ENCODE measurements around the gene AMBP.

The AMBP gene

GRCh38 chr9:114048533-114049415 lies 29.3 kb downstream of the AMBP start (continued):
- TF ChIP-seq ZNF473 (tag by site-specific recombination; IDR thresholded peaks at IDR 0.05) = no peak

- H3K36me3 ChIP-seq (ENCODE audit: control insufficient read depth in 2 of 2, insufficient read depth in 1 of 2, low read length in 2 of 2) = peaks cover 0 to 47% of the 10 kb centered on the region in 2 experiments; a peak in 2 of 3 replicates
- no peaks in the 10 kb centered on the region for H3K9me3 ChIP-seq (ENCODE audit: control insufficient read depth, insufficient read depth, low read depth, low read length)
- no peaks in the 10 kb centered on the region for H3K4me1 ChIP-seq (ENCODE audit: control insufficient read depth, insufficient read depth, low read length)
- no peak overlapping the region for H3K4me3 ChIP-seq (ENCODE audit: low read depth, low read length)
- TF ChIP-seq ZNF580 (tag by site-specific recombination; IDR thresholded peaks at IDR 0.05) = no peak
- TF ChIP-seq SALL2 (tag by site-specific recombination; IDR thresholded peaks at IDR 0.05; ENCODE audit: borderline replicate concordance) = no peak
- ChIA-PET POLR2A (no interaction called here), CTCF (interaction anchor here (0.6 to 2.7 kb wide), 4 partner anchors 14 to 35 kb away, joined by 3 to 17 read pairs (median 4); no protein-coding TSS in a partner anchor)
- no peak overlapping the region for H3K27ac ChIP-seq (ENCODE audit: extremely low read depth, low read depth, low read length)
Observed at GRCh38 chr9:114047717-114048116, 30.4 kb downstream of the AMBP start.

GRCh38 chr9:114046875-114047274 lies 31.2 kb downstream of the AMBP start:
- no peak for TF ChIP-seq MZF1 (tag by site-specific recombination; IDR thresholded peaks at IDR 0.05; ENCODE audit: borderline replicate concordance)
- no peak for TF ChIP-seq BCL6B (tag by site-specific recombination; IDR thresholded peaks at IDR 0.05)
- TF ChIP-seq ZBTB48 (tag by site-specific recombination; IDR thresholded peaks at IDR 0.05) = no peak
- TF ChIP-seq SCRT2 (tag by site-specific recombination; IDR thresholded peaks at IDR 0.05) = no peak
- no peaks in the 10 kb centered on the region for H3K4me1 ChIP-seq (ENCODE audit: control insufficient read depth, insufficient read depth, low read length)
- ChIA-PET POLR2A (no interaction called here), CTCF (interaction anchor here (0.6 to 2.7 kb wide), 8 partner anchors 13 to 772 kb away, joined by 3 to 17 read pairs (median 3); no protein-coding TSS in a partner anchor)
- H3K9me3 ChIP-seq (ENCODE audit: control insufficient read depth, insufficient read depth, low read depth, low read length) = no peaks in the 10 kb centered on the region
- H3K4me3 ChIP-seq (ENCODE audit: low read depth, low read length) = no peak overlapping the region
- peaks cover 0 to 43% of the 10 kb centered on the region in 2 experiments; a peak in 2 of 3 replicates for H3K36me3 ChIP-seq (ENCODE audit: control insufficient read depth in 2 of 2, insufficient read depth in 1 of 2, low read length in 2 of 2)
- no peak overlapping the region for H3K27ac ChIP-seq (ENCODE audit: extremely low read depth, low read depth, low read length)

GRCh38 chr9:114046237-114046755 lies 31.8 kb downstream of the AMBP start:
- Histone ChIP-seq H3K9me3 (ENCODE audit: control insufficient read depth, insufficient read depth, low read depth, low read length) (no peaks in the 10 kb centered on the region), H3K4me1 (ENCODE audit: control insufficient read depth, insufficient read depth, low read length) (no peaks in the 10 kb centered on the region), H3K36me3 (ENCODE audit: control insufficient read depth in 2 of 2, insufficient read depth in 1 of 2, low read length in 2 of 2) (peaks cover 0 to 37% of the 10 kb centered on the region in 2 experiments; a peak in 2 of 3 replicates), H3K27ac (ENCODE audit: extremely low read depth, low read depth, low read length) (no peak overlapping the region), H3K4me3 (ENCODE audit: low read depth, low read length) (no peak overlapping the region)
- TF ChIP-seq PATZ1 (tag by site-specific recombination; IDR thresholded peaks at IDR 0.05) (no peak), ZSCAN30 (tag by site-specific recombination; IDR thresholded peaks at IDR 0.05) (no peak), ZNF248 (tag by site-specific recombination; IDR thresholded peaks at IDR 0.05) (no peak), SP7 (tag by site-specific recombination; IDR thresholded peaks at IDR 0.05) (no peak), PBX3 (CRISPR knock-in tag; IDR thresholded peaks at IDR 0.05) (no peak), ZNF626 (tag by site-specific recombination; IDR thresholded peaks at IDR 0.05) (no peak), ZNF114 (tag by site-specific recombination; IDR thresholded peaks at IDR 0.05) (no peak), ZNF837 (tag by site-specific recombination; IDR thresholded peaks at IDR 0.05) (no peak), BCL11B (tag by site-specific recombination; IDR thresholded peaks at IDR 0.05; ENCODE audit: low read depth) (no peak), ZNF223 (tag by site-specific recombination; IDR thresholded peaks at IDR 0.05) (no peak), ZNF280D (tag by site-specific recombination; IDR thresholded peaks at IDR 0.05) (no peak)
- CTCF ChIA-PET = interaction anchor here (0.6 to 2.7 kb wide), 6 partner anchors 13 to 373 kb away, joined by 3 to 17 read pairs (median 4); no protein-coding TSS in a partner anchor
- POLR2A ChIA-PET = no interaction called here
